Thyroid gland (tissue), 4 donors: Measurements from ENCODE around the gene ITPR2. TPM values are rescaled to one million over a fixed set of nuclear protein-coding genes. Genes with fewer than 3 reads are reported as not detected.
"Not testable (repeated sequence)": the region's sequence is repeated elsewhere in the genome, so short reads cannot be mapped to it uniquely, and the experiment has no call there.

Experiments
- DNase-seq, 2 donors: peaks; one replicate each; pipeline ENCODE4 v3.0.0-alpha.2; 2019
- H3K27ac ChIP-seq, 3 donors: fragments of 200-600 bp; sonication (generic); 1 replicate in 2 of 3; 2 replicates in 1 of 3; pipeline ENCODE4 v1.5.1; 2016 to 2019; ENCODE audit warnings: mild to moderate bottlenecking in 1 of 3, moderate library complexity in 1 of 3
- H3K27me3 ChIP-seq: fragments of 200-600 bp; sonication (generic); one replicate; pipeline ENCODE4 v1.5.1; 2019
- H3K36me3 ChIP-seq, 2 donors: fragments of 200-600 bp; sonication (generic); one replicate each; pipeline ENCODE4 v1.5.1; 2016 to 2019
- H3K4me1 ChIP-seq, 2 donors: fragments of 200-600 bp; sonication (generic); one replicate each; pipeline ENCODE4 v1.5.1; 2017 to 2019
- H3K4me3 ChIP-seq, 3 donors: fragments of 200-600 bp; sonication (generic); replicated peaks in 1 of 3; 1 replicate in 2 of 3; 2 replicates in 1 of 3; pipeline ENCODE4 v1.5.1; 2016; ENCODE audit warnings: mild to moderate bottlenecking in 1 of 3
- H3K9me3 ChIP-seq: fragments of 200-600 bp; sonication (generic); one replicate; pipeline ENCODE4 v1.5.1; 2017
- CTCF ChIP-seq, 6 experiments: fragments of 200-600 bp in 3 of 6; fragments of 450-650 bp in 3 of 6; sonication (generic) in 3 of 6; IDR thresholded peaks; one replicate each; pipeline ENCODE4 v1.5.1; 2016 to 2019; ENCODE audit warnings: antibody characterized with exemption in 6 of 6, mild to moderate bottlenecking in 2 of 6, inconsistent platforms in 1 of 6, moderate library complexity in 1 of 6
- POLR2A ChIP-seq, 2 donors: fragments of 450-650 bp; IDR thresholded peaks; one replicate each; pipeline ENCODE4 v1.6.1; 2017; ENCODE audit warnings: antibody characterized with exemption in 2 of 2, mild to moderate bottlenecking in 2 of 2, moderate library complexity in 1 of 2
- WGBS, 2 donors: methylation state at CpG; one replicate each; pipeline ENCODE4 v1.1.5; 2017; 5-methylcytosine and 5-hydroxymethylcytosine counted together
- intact Hi-C: fragments of 100-400 bp; cut with DNase I; formaldehyde crosslinking; loops from one replicate; pipeline ENCODE4 v1.15.1; 2023
- total RNA-seq, 4 donors: library from RNA; depleted of rRNA; stranded (reverse); fragments of >200 nt; gene quantifications; one replicate each; pipeline ENCODE4 v1.2.3, GENCODE V29; 2016

The ITPR2 gene
- total RNA-seq, 4 donors from 2014 or later = 24.4 to 39.7 (median 33.7) TPM

- intact Hi-C loops = no loop called here
- H3K27ac ChIP-seq = no peak overlapping the region
- WGBS, 2 donors = 72 to 80% methylated on average over 1 of the region's 1 CpG
These were observed 391.6 kb downstream of the ITPR2 start for GRCh38 chr12:26441434-26441833.

GRCh38 chr12:26435069-26435404, 398.0 kb downstream of the ITPR2 start:
- H3K4me3 ChIP-seq = no peak overlapping the region
- no peak for DNase-seq
- intact Hi-C loops = no loop called here
- no peaks in the 10 kb centered on the region for H3K27me3 ChIP-seq
- TF ChIP-seq CTCF (IDR thresholded peaks at IDR 0.05) (no peak), POLR2A (IDR thresholded peaks at IDR 0.05) (no peak)
- H3K4me1 ChIP-seq = no peaks in the 10 kb centered on the region
- no peaks in the 10 kb centered on the region for H3K9me3 ChIP-seq
- H3K27ac ChIP-seq = no peak overlapping the region
- 98% methylated on average over 1 of the region's 1 CpG for WGBS, 2 donors
- H3K36me3 ChIP-seq = no peaks in the 10 kb centered on the region

More at GRCh38 chr12:26441434-26441833, 391.6 kb downstream of the ITPR2 start:
- H3K27me3 ChIP-seq = no peaks in the 10 kb centered on the region
- no peaks in the 10 kb centered on the region for H3K9me3 ChIP-seq
- H3K36me3 ChIP-seq = no peaks in the 10 kb centered on the region
- DNase-seq = no peak
- TF ChIP-seq POLR2A (IDR thresholded peaks at IDR 0.05) (no peak), CTCF (IDR thresholded peaks at IDR 0.05) (no peak)
- no peak overlapping the region for H3K4me3 ChIP-seq
- no peaks in the 10 kb centered on the region for H3K4me1 ChIP-seq

- WGBS, 2 donors = 75 to 77% methylated on average over 4 of the region's 4 CpGs
- intact Hi-C loops = loop anchor here (5.0 kb wide), 1 partner anchor 218 kb away; no protein-coding TSS in a partner anchor
- DNase-seq = peak; percentile 29 to 40
- Histone ChIP-seq H3K9me3 (no peaks in the 10 kb centered on the region), H3K27ac (no peak overlapping the region), H3K4me3 (no peak overlapping the region), H3K36me3 (no peaks in the 10 kb centered on the region), H3K27me3 (no peaks in the 10 kb centered on the region), H3K4me1 (no peaks in the 10 kb centered on the region)
- peak; percentile 11 to 100 (median 86) for TF ChIP-seq CTCF (IDR thresholded peaks at IDR 0.05)
- TF ChIP-seq POLR2A (IDR thresholded peaks at IDR 0.05) = no peak
These were observed 398.5 kb downstream of the ITPR2 start for GRCh38 chr12:26434299-26435068.

GRCh38 chr12:26433701-26434100, 399.3 kb downstream of the ITPR2 start:
- not testable (repeated sequence) for H3K4me3 ChIP-seq, H3K9me3 ChIP-seq, H3K4me1 ChIP-seq, H3K27me3 ChIP-seq, DNase-seq, H3K36me3 ChIP-seq, H3K27ac ChIP-seq
- intact Hi-C loops = loop anchor here (5.0 kb wide), 1 partner anchor 219 kb away; no protein-coding TSS in a partner anchor
- WGBS, 2 donors = 89 to 95% methylated on average over 1 of the region's 1 CpG

GRCh38 chr12:26431211-26431610, 401.8 kb downstream of the ITPR2 start:
- peak; percentile 12 to 18 for DNase-seq
- Histone ChIP-seq H3K36me3 (no peaks in the 10 kb centered on the region), H3K4me1 (no peaks in the 10 kb centered on the region), H3K27ac (no peak overlapping the region), H3K27me3 (no peaks in the 10 kb centered on the region), H3K9me3 (no peaks in the 10 kb centered on the region), H3K4me3 (no peak overlapping the region)
- intact Hi-C loops = loop anchor here (5.0 kb wide), 1 partner anchor 221 kb away; no protein-coding TSS in a partner anchor
- TF ChIP-seq POLR2A (IDR thresholded peaks at IDR 0.05) (no peak), CTCF (IDR thresholded peaks at IDR 0.05) (no peak)
- 34 to 37% methylated on average over 3 of the region's 3 CpGs for WGBS, 2 donors

GRCh38 chr12:26430596-26430995, 402.4 kb downstream of the ITPR2 start:
- not testable (repeated sequence) for DNase-seq, H3K36me3 ChIP-seq, H3K4me3 ChIP-seq, H3K27me3 ChIP-seq, H3K9me3 ChIP-seq, H3K27ac ChIP-seq, H3K4me1 ChIP-seq
- intact Hi-C loops = loop anchor here (5.0 kb wide), 1 partner anchor 222 kb away; no protein-coding TSS in a partner anchor
